Endothelial cell of umbilical vein (primary cell): ENCODE measurements around the gene ADGRF3. TPM values are rescaled to one million over a fixed set of nuclear protein-coding genes. Genes with fewer than 3 reads are reported as not detected.

Source experiments
- BruUV-seq: library from RNA; stranded (reverse); fragments of 400-500 nt; replicated peaks from 2 replicates; lab custom pipeline; 2021; lab: Mats Ljungman, UMichigan
- CTCF ChIA-PET: fragments of 300-600, 350-600 bp; sonication (Branson Sonifier 250); formaldehyde crosslinking; loops from one replicate; lab custom pipeline; 2021; ENCODE audit warnings: antibody characterized with exemption, inconsistent platforms; lab: Charles Lee
- POLR2A ChIA-PET: fragments of 300-600, 350-600 bp; sonication (Branson Sonifier 250); formaldehyde crosslinking; loops from one replicate; lab custom pipeline; 2021; ENCODE audit warnings: antibody characterized with exemption, inconsistent platforms; lab: Charles Lee
- DNase-seq: peaks from one replicate; pipeline ENCODE4 v3.0.0-alpha.2; 2011; ENCODE audit warnings: low read depth, low spot score
- FAIRE-seq: peaks from 2 replicates; lab custom pipeline; 2011; peaks lifted over from hg19 to GRCh38; lab: Jason Lieb, UNC
- H2AFZ ChIP-seq: 2 replicates; pipeline ENCODE4 v1.6.0; 2012; ENCODE audit warnings: low read depth, low read length, control low read depth, inconsistent platforms
- H3K27ac ChIP-seq: 2 replicates; pipeline ENCODE4 v1.5.1; 2011; ENCODE audit warnings: low read depth, mild to moderate bottlenecking, control low read depth, low read length, moderate library complexity; ENCODE audit not compliant: insufficient read depth
- H3K27me3 ChIP-seq, 2 experiments: 2 replicates each; pipeline versions ENCODE4 v1.6.0 to v1.6.1; 2011; ENCODE audit warnings: low read length in 2 of 2, mixed read lengths in 1 of 2; ENCODE audit not compliant: control insufficient read depth in 2 of 2, insufficient read depth in 2 of 2
- H3K36me3 ChIP-seq, 2 experiments: 2 replicates in 1 of 2; 3 replicates in 1 of 2; pipeline ENCODE4 v1.5.1; 2011; ENCODE audit warnings: low read length in 2 of 2, mild to moderate bottlenecking in 1 of 2, moderate library complexity in 1 of 2; ENCODE audit not compliant: control insufficient read depth in 2 of 2, insufficient read depth in 2 of 2; ENCODE audit errors: extremely low read depth in 1 of 2
- H3K4me1 ChIP-seq: 3 replicates; pipeline ENCODE4 v1.5.1; 2011; ENCODE audit warnings: mild to moderate bottlenecking, low read length; ENCODE audit not compliant: control insufficient read depth, insufficient read depth; ENCODE audit errors: extremely low read depth
- H3K4me2 ChIP-seq: 2 replicates; pipeline ENCODE4 v1.6.1; 2011; ENCODE audit warnings: low read length, control low read depth, mixed read lengths; ENCODE audit not compliant: insufficient read depth
- H3K4me3 ChIP-seq, 3 experiments: fragments of 200-600 bp in 1 of 3; sonication (generic), shearing (Covaris generic) in 1 of 3; replicated peaks in 1 of 3; 2 replicates each; pipeline ENCODE4 v1.5.1; 2011 to 2016; ENCODE audit warnings: control low read depth in 3 of 3, low read length in 3 of 3, mild to moderate bottlenecking in 2 of 3, inconsistent platforms in 1 of 3, low read depth in 1 of 3, moderate library complexity in 1 of 3; ENCODE audit not compliant: insufficient read depth in 1 of 3
- H3K79me2 ChIP-seq: 2 replicates; pipeline ENCODE4 v1.6.0; 2012; ENCODE audit warnings: low read length, inconsistent platforms; ENCODE audit not compliant: control insufficient read depth, insufficient read depth
- H3K9ac ChIP-seq: replicated peaks from 2 replicates; pipeline ENCODE3; 2011; ENCODE audit warnings: low read length, control low read depth; ENCODE audit not compliant: insufficient read depth; ENCODE audit errors: extremely low read depth
- H3K9me1 ChIP-seq: replicated peaks from 3 replicates; pipeline ENCODE4 v1.6.0; 2011; ENCODE audit warnings: mild to moderate bottlenecking, low read length; ENCODE audit not compliant: control insufficient read depth, insufficient read depth; ENCODE audit errors: extremely low read depth
- H3K9me3 ChIP-seq: replicated peaks from 2 replicates; pipeline ENCODE4 v1.5.1; 2012; ENCODE audit warnings: low read length, inconsistent platforms; ENCODE audit not compliant: control insufficient read depth, insufficient read depth
- H4K20me1 ChIP-seq: replicated peaks from 2 replicates; pipeline ENCODE3; 2011; ENCODE audit warnings: mild to moderate bottlenecking, low read length; ENCODE audit not compliant: control insufficient read depth, insufficient read depth; ENCODE audit errors: extremely low read depth
- CTCF ChIP-seq, 2 donors: IDR thresholded peaks; 1 replicate in 1 of 2; 2 replicates in 1 of 2; pipeline ENCODE4 v1.5.1; 2011; ENCODE audit warnings: low read length in 2 of 2, mild to moderate bottlenecking in 2 of 2, moderate library complexity in 2 of 2, control low read depth in 1 of 2, inconsistent platforms in 1 of 2, low read depth in 1 of 2; ENCODE audit not compliant: insufficient read depth in 1 of 2; ENCODE audit errors: extremely low read depth in 1 of 2
- EZH2 ChIP-seq: IDR thresholded peaks from 2 replicates; pipeline ENCODE4 v1.6.1; 2012; ENCODE audit warnings: borderline replicate concordance, low read depth, mild to moderate bottlenecking, moderate library complexity, low read length, inconsistent platforms; ENCODE audit not compliant: severe bottlenecking
- FOS ChIP-seq: IDR thresholded peaks from 2 replicates; pipeline ENCODE4 v1.6.1; 2011; ENCODE audit warnings: mild to moderate bottlenecking, low read length, moderate library complexity, borderline replicate concordance; ENCODE audit not compliant: insufficient read depth
- GATA2 ChIP-seq: IDR thresholded peaks from 2 replicates; pipeline ENCODE4 v1.7.0; 2011; ENCODE audit warnings: low read depth, mild to moderate bottlenecking, moderate library complexity, mixed read lengths, low read length; ENCODE audit not compliant: insufficient read length, insufficient read depth
- JUN ChIP-seq: IDR thresholded peaks from 2 replicates; pipeline ENCODE4 v1.6.1; 2011; ENCODE audit warnings: borderline replicate concordance, low read depth; ENCODE audit not compliant: insufficient read length, insufficient read depth
- MAX ChIP-seq: IDR thresholded peaks from 2 replicates; pipeline ENCODE4 v1.6.1; 2011; ENCODE audit not compliant: insufficient read depth, insufficient read length
- MYC ChIP-seq: IDR thresholded peaks from one replicate; pipeline ENCODE4 v1.6.1; 2011; ENCODE audit warnings: mild to moderate bottlenecking, low read depth, low read length
- POLR2A ChIP-seq: IDR thresholded peaks from 2 replicates; pipeline ENCODE4 v1.6.1; 2012; ENCODE audit warnings: low read depth, mild to moderate bottlenecking, control low read depth, low read length
- POLR2AphosphoS5 ChIP-seq: IDR thresholded peaks from 2 replicates; pipeline ENCODE4 v1.6.1; 2012; ENCODE audit warnings: low read depth, mild to moderate bottlenecking, control low read depth, low read length, moderate library complexity; ENCODE audit not compliant: insufficient read depth
- dilution Hi-C: fragments of 300-500 bp; cut with MboI; formaldehyde crosslinking; loops from one replicate; pipeline ENCODE4 v1.15.0; 2019; ENCODE audit warnings: low sequenced_read_pairs; ENCODE audit not compliant: extremely low pct_ligation_motif_present
- intact Hi-C: fragments of 100-400 bp; cut with micrococcal nuclease; formaldehyde crosslinking; loops from one replicate; pipeline ENCODE4 v1.10.0; 2022
- polyA plus RNA-seq, 4 experiments: library from polyadenylated mRNA; depleted of rRNA in 3 of 4; stranded (reverse) in 3 of 4; unstranded in 1 of 4; fragments of >200 nt; gene quantifications; 2 replicates each; pipeline versions ENCODE4 v1.2.1 to v1.2.3, GENCODE V29; 2011 to 2012; ENCODE audit warnings: missing spikeins in 1 of 4
- total RNA-seq: library from RNA; stranded (reverse); gene quantifications from 2 replicates; pipeline ENCODE4 v1.2.3, GENCODE V29; 2021

ADGRF3 gene
- total and polyA plus RNA-seq, 2 donors (not counting 3 experiments of a cell fraction or from before 2014, with no cell fraction given) = 0.21 to 0.73 TPM

- no TSS peak for BruUV-seq
- Histone ChIP-seq H2AFZ (no peak overlapping the region), H3K27ac (no peak overlapping the region), H3K4me1 (no peaks in the 10 kb centered on the region), H3K4me2 (no peak overlapping the region), H3K9me1 (no peaks in the 10 kb centered on the region), H3K79me2 (peaks cover 2% of the 10 kb centered on the region), H3K36me3 (peaks cover 0 to 4% of the 10 kb centered on the region in 2 experiments), H3K4me3 (no peak overlapping the region), H4K20me1 (no peaks in the 10 kb centered on the region), H3K9ac (no peak overlapping the region), H3K9me3 (no peaks in the 10 kb centered on the region), H3K27me3 (no peaks in the 10 kb centered on the region)
- intact Hi-C loops = no loop called here
- POLR2A ChIA-PET = no interaction called here
- DNase-seq (no peak), FAIRE-seq (no peak)
- CTCF ChIA-PET = interaction anchor here (1.4 to 2.0 kb wide), 2 partner anchors 11 to 197 kb away, joined by 4 to 5 read pairs; no protein-coding TSS in a partner anchor
- TF ChIP-seq JUN = no peak
- TF ChIP-seq GATA2 = no peak
- TF ChIP-seq FOS = no peak
- TF ChIP-seq POLR2AphosphoS5 = no peak
- TF ChIP-seq EZH2 = no peak
- dilution Hi-C loops = no loop called here
Measured at GRCh38 chr2:26380281-26380680, 33.7 kb upstream of the ADGRF3 start.

- DNase-seq = no peak
- Histone ChIP-seq H3K79me2 (peaks cover 2% of the 10 kb centered on the region), H3K9ac (no peak overlapping the region), H2AFZ (no peak overlapping the region), H3K36me3 (peaks cover 2 to 6% of the 10 kb centered on the region in 2 experiments), H4K20me1 (no peaks in the 10 kb centered on the region), H3K4me3 (no peak overlapping the region), H3K4me1 (no peaks in the 10 kb centered on the region), H3K9me3 (no peaks in the 10 kb centered on the region), H3K4me2 (no peak overlapping the region), H3K9me1 (no peaks in the 10 kb centered on the region), H3K27ac (no peak overlapping the region), H3K27me3 (no peaks in the 10 kb centered on the region)
- no peak for FAIRE-seq
- POLR2A ChIA-PET = no interaction called here
- intact Hi-C loops = no loop called here
- no TSS peak for BruUV-seq
- TF ChIP-seq GATA2 = no peak
- no peak for TF ChIP-seq MYC
- no peak for TF ChIP-seq CTCF (IDR thresholded peaks at IDR 0.05; ENCODE audit: extremely low read depth in 1 of 2, insufficient read depth in 1 of 2, low read depth in 1 of 2, low read length in 2 of 2)
- TF ChIP-seq POLR2AphosphoS5 = no peak
- no peak for TF ChIP-seq MAX
- TF ChIP-seq POLR2A = no peak
- no peak for TF ChIP-seq EZH2
- TF ChIP-seq FOS = no peak
- no peak for TF ChIP-seq JUN
- CTCF ChIA-PET = interaction anchor here (1.2 to 1.4 kb wide), 2 partner anchors 8 to 12 kb away, joined by 3 read pairs; no protein-coding TSS in a partner anchor
- dilution Hi-C loops = no loop called here
Measured at GRCh38 chr2:26376799-26377198, 30.2 kb upstream of the ADGRF3 start.
